ENCODE measurements around the gene TNFRSF4. TPM values are rescaled to one million over a fixed set of nuclear protein-coding genes. Genes with fewer than 3 reads are reported as not detected.
"Not testable (repeated sequence)": the region's sequence is repeated elsewhere in the genome, so short reads cannot be mapped to it uniquely, and the experiment has no call there.

TNFRSF4 gene
- total RNA-seq, 1 experiment from 2014 or later, result not detected

- H3K27me3 ChIP-seq (replicated peaks), result peaks cover 3% of the 10 kb centered on the region; the same call in 1 of the 2 replicates
- no peak for DNase-seq (ENCODE audit: low read depth in 1 of 2, low spot score in 2 of 2)
- no peaks in the 10 kb centered on the region for H3K9me3 ChIP-seq (replicated peaks)
- H3K4me1 ChIP-seq (replicated peaks), result peaks cover 8% of the 10 kb centered on the region
- no peaks in the 10 kb centered on the region for H3K36me3 ChIP-seq
- H3K4me3 ChIP-seq, result no peak overlapping the region
- H3K27ac ChIP-seq, result no peak overlapping the region
These were observed 11.0 kb downstream of the TNFRSF4 start for GRCh38 chr1:1202831-1203560.

GRCh38 chr1:1200876-1201810 lies 12.8 kb downstream of the TNFRSF4 start:
- Histone ChIP-seq H3K4me1 (replicated peaks) (peaks cover 3% of the 10 kb centered on the region; the same call in 1 of the 2 replicates), H3K9me3 (replicated peaks) (no peaks in the 10 kb centered on the region), H3K27ac (no peak overlapping the region), H3K4me3 (peak overlapping the region; percentile 29), H3K27me3 (replicated peaks) (peaks cover 3% of the 10 kb centered on the region; the same call in 1 of the 2 replicates), H3K36me3 (no peaks in the 10 kb centered on the region)
- no peak for DNase-seq (ENCODE audit: low read depth in 1 of 2, low spot score in 2 of 2)

- H3K36me3 ChIP-seq, result no peaks in the 10 kb centered on the region
- H3K27ac ChIP-seq, result no peak overlapping the region
- H3K27me3 ChIP-seq (replicated peaks), result peaks cover 3% of the 10 kb centered on the region; the same call in 1 of the 2 replicates
- no peaks in the 10 kb centered on the region for H3K9me3 ChIP-seq (replicated peaks)
- no peak overlapping the region for H3K4me3 ChIP-seq
- DNase-seq (ENCODE audit: low read depth in 1 of 2, low spot score in 2 of 2), result no peak
- H3K4me1 ChIP-seq (replicated peaks), result peaks cover 3% of the 10 kb centered on the region; the same call in 1 of the 2 replicates
These were observed 13.7 kb downstream of the TNFRSF4 start for GRCh38 chr1:1199961-1200875.

- no peak for DNase-seq (ENCODE audit: low read depth in 1 of 2, low spot score in 2 of 2)
- H3K36me3 ChIP-seq, result no peaks in the 10 kb centered on the region
These were observed 14.6 kb downstream of the TNFRSF4 start for GRCh38 chr1:1199141-1199960.

GRCh38 chr1:1198423-1199140 lies 15.4 kb downstream of the TNFRSF4 start:
- H3K4me3 ChIP-seq, result no peak overlapping the region
- H3K27ac ChIP-seq, result no peak overlapping the region
- H3K36me3 ChIP-seq, result no peaks in the 10 kb centered on the region
- peaks cover 3% of the 10 kb centered on the region; the same call in 1 of the 2 replicates for H3K27me3 ChIP-seq (replicated peaks)
- peaks cover 3% of the 10 kb centered on the region; the same call in 1 of the 2 replicates for H3K9me3 ChIP-seq (replicated peaks)
- DNase-seq (ENCODE audit: low read depth in 1 of 2, low spot score in 2 of 2), result no peak
- peaks cover 3% of the 10 kb centered on the region; the same call in 1 of the 2 replicates for H3K4me1 ChIP-seq (replicated peaks)

More at GRCh38 chr1:1199141-1199960, 14.6 kb downstream of the TNFRSF4 start:
- Histone ChIP-seq H3K4me3 (no peak overlapping the region), H3K27ac (no peak overlapping the region), H3K27me3 (replicated peaks) (peaks cover 3% of the 10 kb centered on the region; the same call in 1 of the 2 replicates), H3K4me1 (replicated peaks) (peaks cover 3% of the 10 kb centered on the region; the same call in 1 of the 2 replicates), H3K9me3 (replicated peaks) (no peaks in the 10 kb centered on the region; the same call in 1 of the 2 replicates)

- Histone ChIP-seq H3K9me3 (replicated peaks) (peaks cover 3% of the 10 kb centered on the region; the same call in 1 of the 2 replicates), H3K27me3 (replicated peaks) (peaks cover 3% of the 10 kb centered on the region; the same call in 1 of the 2 replicates), H3K4me3 (no peak overlapping the region), H3K4me1 (replicated peaks) (peaks cover 3% of the 10 kb centered on the region; the same call in 1 of the 2 replicates), H3K27ac (no peak overlapping the region), H3K36me3 (no peaks in the 10 kb centered on the region)
- no peak for DNase-seq (ENCODE audit: low read depth in 1 of 2, low spot score in 2 of 2)
These were observed 16.2 kb downstream of the TNFRSF4 start for GRCh38 chr1:1197551-1198422.

- Histone ChIP-seq H3K36me3 (no peaks in the 10 kb centered on the region), H3K27ac (no peak overlapping the region), H3K4me1 (replicated peaks) (peaks cover 3% of the 10 kb centered on the region; the same call in 1 of the 2 replicates), H3K27me3 (replicated peaks) (peaks cover 3% of the 10 kb centered on the region; the same call in 1 of the 2 replicates), H3K9me3 (replicated peaks) (peaks cover 3% of the 10 kb centered on the region; the same call in 1 of the 2 replicates), H3K4me3 (no peak overlapping the region)
- DNase-seq (ENCODE audit: low read depth in 1 of 2, low spot score in 2 of 2), result no peak
These were observed 16.8 kb downstream of the TNFRSF4 start for GRCh38 chr1:1197188-1197500.

- H3K4me3 ChIP-seq, result no peak overlapping the region
- peaks cover 3% of the 10 kb centered on the region; the same call in 1 of the 2 replicates for H3K9me3 ChIP-seq (replicated peaks)
- DNase-seq (ENCODE audit: low read depth in 1 of 2, low spot score in 2 of 2), result no peak
- peaks cover 3% of the 10 kb centered on the region; the same call in 1 of the 2 replicates for H3K4me1 ChIP-seq (replicated peaks)
- no peaks in the 10 kb centered on the region for H3K36me3 ChIP-seq
- H3K27ac ChIP-seq, result no peak overlapping the region
- peaks cover 3% of the 10 kb centered on the region; the same call in 1 of the 2 replicates for H3K27me3 ChIP-seq (replicated peaks)
These were observed 17.3 kb downstream of the TNFRSF4 start for GRCh38 chr1:1196431-1197187.

- not testable (repeated sequence) for H3K27me3 ChIP-seq (replicated peaks); DNase-seq (ENCODE audit: low read depth in 1 of 2, low spot score in 2 of 2); H3K9me3 ChIP-seq (replicated peaks); H3K4me3 ChIP-seq; H3K27ac ChIP-seq; H3K4me1 ChIP-seq (replicated peaks); H3K36me3 ChIP-seq
These were observed 18.2 kb downstream of the TNFRSF4 start for GRCh38 chr1:1195726-1196125.

- no peaks in the 10 kb centered on the region for H3K36me3 ChIP-seq
- H3K4me3 ChIP-seq, result no peak overlapping the region
- H3K9me3 ChIP-seq (replicated peaks), result peaks cover 3% of the 10 kb centered on the region; the same call in 1 of the 2 replicates
- DNase-seq (ENCODE audit: low read depth in 1 of 2, low spot score in 2 of 2), result no peak
- H3K27me3 ChIP-seq (replicated peaks), result no peaks in the 10 kb centered on the region
- no peaks in the 10 kb centered on the region for H3K4me1 ChIP-seq (replicated peaks)
- no peak overlapping the region for H3K27ac ChIP-seq
These were observed 19.2 kb downstream of the TNFRSF4 start for GRCh38 chr1:1194723-1195122.
